Measurements from ENCODE around the gene SCAF1. TPM values are rescaled to one million over a fixed set of nuclear protein-coding genes. Genes with fewer than 3 reads are reported as not detected.

The SCAF1 gene
- total and polyA plus RNA-seq, 2 of the 13 experiments (the other 11 are each of a cell fraction or from before 2014, with no cell fraction given): 3.3 to 6.1 TPM

GRCh38 chr19:49665351-49666119 lies 23.5 kb downstream of the SCAF1 start, which contains the start of the genes BCL2L12 and IRF3 (continued):
- TF ChIP-seq ZNF580 (CRISPR knock-in tag; IDR thresholded peaks at IDR 0.05; ENCODE audit: borderline replicate concordance, low read depth): peak; percentile 48; the same call in 1 of the 2 replicates
- no peak for TF ChIP-seq ATF1 (CRISPR knock-in tag; IDR thresholded peaks at IDR 0.05)
- TF ChIP-seq, protein P1, sequence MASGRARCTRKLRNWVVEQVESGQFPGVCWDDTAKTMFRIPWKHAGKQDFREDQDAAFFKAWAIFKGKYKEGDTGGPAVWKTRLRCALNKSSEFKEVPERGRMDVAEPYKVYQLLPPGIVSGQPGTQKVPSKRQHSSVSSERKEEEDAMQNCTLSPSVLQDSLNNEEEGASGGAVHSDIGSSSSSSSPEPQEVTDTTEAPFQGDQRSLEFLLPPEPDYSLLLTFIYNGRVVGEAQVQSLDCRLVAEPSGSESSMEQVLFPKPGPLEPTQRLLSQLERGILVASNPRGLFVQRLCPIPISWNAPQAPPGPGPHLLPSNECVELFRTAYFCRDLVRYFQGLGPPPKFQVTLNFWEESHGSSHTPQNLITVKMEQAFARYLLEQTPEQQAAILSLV (CRISPR knock-in tag; IDR thresholded peaks at IDR 0.05; ENCODE audit: borderline replicate concordance): no peak
- peak; percentile 31 for TF ChIP-seq TEAD3 (CRISPR knock-in tag; optimal IDR thresholded peaks at IDR 0.05; ENCODE audit: borderline replicate concordance)
- peak; percentile 11 for TF ChIP-seq YY1 (IDR thresholded peaks at IDR 0.05; ENCODE audit: insufficient read depth, insufficient replicate concordance, low read depth, low read length)
- TF ChIP-seq, protein P2, sequence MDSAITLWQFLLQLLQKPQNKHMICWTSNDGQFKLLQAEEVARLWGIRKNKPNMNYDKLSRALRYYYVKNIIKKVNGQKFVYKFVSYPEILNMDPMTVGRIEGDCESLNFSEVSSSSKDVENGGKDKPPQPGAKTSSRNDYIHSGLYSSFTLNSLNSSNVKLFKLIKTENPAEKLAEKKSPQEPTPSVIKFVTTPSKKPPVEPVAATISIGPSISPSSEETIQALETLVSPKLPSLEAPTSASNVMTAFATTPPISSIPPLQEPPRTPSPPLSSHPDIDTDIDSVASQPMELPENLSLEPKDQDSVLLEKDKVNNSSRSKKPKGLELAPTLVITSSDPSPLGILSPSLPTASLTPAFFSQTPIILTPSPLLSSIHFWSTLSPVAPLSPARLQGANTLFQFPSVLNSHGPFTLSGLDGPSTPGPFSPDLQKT (CRISPR knock-in tag; IDR thresholded peaks at IDR 0.05; ENCODE audit: borderline replicate concordance): peak; percentile 99; the same call in 1 of the 2 replicates
- 0 out of 2 replicates have a peak, but pooled peaks have one; percentile 31 for TF ChIP-seq ZNF83 (CRISPR knock-in tag; IDR thresholded peaks at IDR 0.05; ENCODE audit: borderline replicate concordance)
- 0 out of 2 replicates have a peak, but pooled peaks have one; percentile 55 for TF ChIP-seq ZBED4 (CRISPR knock-in tag; IDR thresholded peaks at IDR 0.05; ENCODE audit: borderline replicate concordance)
- peak; percentile 79 for TF ChIP-seq SPEN (CRISPR knock-in tag; IDR thresholded peaks at IDR 0.05; ENCODE audit: low read depth)
- peak; percentile 57; the same call in 1 of the 2 replicates for TF ChIP-seq ZNF687 (CRISPR knock-in tag; IDR thresholded peaks at IDR 0.05)
- TF ChIP-seq, protein P3, sequence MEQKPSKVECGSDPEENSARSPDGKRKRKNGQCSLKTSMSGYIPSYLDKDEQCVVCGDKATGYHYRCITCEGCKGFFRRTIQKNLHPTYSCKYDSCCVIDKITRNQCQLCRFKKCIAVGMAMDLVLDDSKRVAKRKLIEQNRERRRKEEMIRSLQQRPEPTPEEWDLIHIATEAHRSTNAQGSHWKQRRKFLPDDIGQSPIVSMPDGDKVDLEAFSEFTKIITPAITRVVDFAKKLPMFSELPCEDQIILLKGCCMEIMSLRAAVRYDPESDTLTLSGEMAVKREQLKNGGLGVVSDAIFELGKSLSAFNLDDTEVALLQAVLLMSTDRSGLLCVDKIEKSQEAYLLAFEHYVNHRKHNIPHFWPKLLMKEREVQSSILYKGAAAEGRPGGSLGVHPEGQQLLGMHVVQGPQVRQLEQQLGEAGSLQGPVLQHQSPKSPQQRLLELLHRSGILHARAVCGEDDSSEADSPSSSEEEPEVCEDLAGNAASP (CRISPR knock-in tag; IDR thresholded peaks at IDR 0.05; ENCODE audit: borderline replicate concordance): no peak
- 0 out of 2 replicates have a peak, but pooled peaks have one; percentile 13 for TF ChIP-seq HOXA5 (CRISPR knock-in tag; IDR thresholded peaks at IDR 0.05)
- TF ChIP-seq ZNF746 (CRISPR knock-in tag; IDR thresholded peaks at IDR 0.05): 0 out of 2 replicates have a peak, but pooled peaks have one; percentile 38
- TF ChIP-seq ZNF772 (CRISPR knock-in tag; IDR thresholded peaks at IDR 0.05): no peak
- TF ChIP-seq ELF1 (CRISPR knock-in tag; IDR thresholded peaks at IDR 0.05): peak; percentile 86

Measured in HepG2 (cell line).